GM12891 (cell line): ENCODE measurements around the gene TRIM47.
"Not testable (repeated sequence)": the region's sequence is repeated elsewhere in the genome, so short reads cannot be mapped to it uniquely, and the experiment has no call there.

Experiments
- POLR2A ChIP-seq: IDR thresholded peaks from 2 replicates; pipeline ENCODE4 v1.6.1; 2011; ENCODE audit warnings: low read depth, low read length, control low read depth
- POLR2AphosphoS5 ChIP-seq: IDR thresholded peaks from 2 replicates; pipeline ENCODE4 v1.6.1; 2011; ENCODE audit warnings: low read depth, low read length, control low read depth
- POU2F2 ChIP-seq: IDR thresholded peaks from 2 replicates; pipeline ENCODE4 v1.6.1; 2011; ENCODE audit warnings: low read depth, mild to moderate bottlenecking, control low read depth, low read length, moderate library complexity
- TAF1 ChIP-seq: IDR thresholded peaks from 2 replicates; pipeline ENCODE4 v1.6.1; 2011; ENCODE audit warnings: low read depth, low read length, control low read depth

GRCh38 chr17:75859358-75859757, 19.0 kb downstream of the TRIM47 start:
- TF ChIP-seq POLR2A, POLR2AphosphoS5, TAF1, POU2F2: not testable (repeated sequence)
